Measurements from ENCODE around the gene HDAC4. TPM values are rescaled to one million over a fixed set of nuclear protein-coding genes. Genes with fewer than 3 reads are reported as not detected.

The HDAC4 gene
- total and polyA plus RNA-seq, 4 donors, result 2.9 to 37.2 (median 4.4) TPM

DNA sequence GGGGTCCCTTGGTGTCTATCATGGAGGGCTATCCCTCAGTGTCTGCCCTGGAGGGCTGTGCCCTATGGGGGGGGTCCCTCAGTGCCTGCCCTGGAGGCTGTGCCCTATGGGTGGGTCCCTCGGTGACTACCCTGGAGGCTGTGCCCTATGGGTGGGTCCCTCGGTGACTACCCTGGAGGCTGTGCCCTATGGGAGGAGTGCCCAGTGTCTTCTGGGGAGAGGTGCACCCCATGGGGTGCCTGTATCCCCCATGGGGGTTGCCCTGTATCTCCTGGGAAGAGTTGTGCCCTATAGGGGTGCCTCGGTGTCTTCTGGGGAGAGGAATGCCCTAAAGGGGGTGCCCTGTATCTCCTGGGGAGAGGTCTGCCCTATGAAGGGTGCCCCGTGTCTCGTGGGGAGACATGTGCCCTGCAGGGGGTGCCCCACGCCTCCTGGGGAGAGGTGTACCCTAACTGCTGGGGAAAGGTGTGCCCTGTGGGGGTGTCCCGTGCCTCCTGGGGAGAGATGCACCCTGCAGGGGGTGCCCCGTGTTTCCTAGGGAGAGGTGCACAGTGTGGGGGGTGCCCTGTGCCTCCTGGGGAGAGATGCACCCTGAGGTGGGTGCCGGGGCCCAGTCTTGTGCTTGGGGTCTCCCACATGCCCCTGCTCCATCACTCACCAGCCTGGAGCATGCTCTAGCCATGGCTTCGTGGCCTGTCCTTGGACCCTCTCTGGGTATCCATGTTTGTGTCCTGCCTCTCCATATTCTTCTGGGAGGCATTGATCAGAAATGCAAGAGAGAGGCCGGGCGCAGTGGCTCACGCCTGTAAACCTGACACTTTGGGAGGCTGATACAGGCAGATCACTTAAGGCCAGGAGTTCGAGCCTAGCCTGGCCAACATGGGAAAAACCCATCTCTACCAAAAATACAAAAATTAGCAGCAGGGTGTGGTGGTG, 215.6 kb downstream of the HDAC4 start:
- peaks cover 0 to 5% (median 0%) of the 10 kb centered on the region in 4 donors for H3K9me3 ChIP-seq (ENCODE audit: control insufficient read depth in 4 of 4, low read length in 3 of 4)
- no peak overlapping the region for H3K9ac ChIP-seq (ENCODE audit: low read depth in 1 of 2, low read length in 2 of 2)
- 96% methylated on average over 14 of the region's 14 CpGs for WGBS
- no peak overlapping the region for H3K4me3 ChIP-seq (ENCODE audit: low read depth in 1 of 3, low read length in 3 of 3)
- H3K27ac ChIP-seq (ENCODE audit: low read depth in 1 of 2, low read length in 2 of 2), result no peak overlapping the region
- H3K27me3 ChIP-seq (ENCODE audit: control insufficient read depth in 4 of 4, insufficient read depth in 4 of 4, low read length in 3 of 4), result no peaks in the 10 kb centered on the region
- no peaks in the 10 kb centered on the region for H3K4me1 ChIP-seq (ENCODE audit: control insufficient read depth in 4 of 4, insufficient read depth in 4 of 4, low read length in 3 of 4)
- TF ChIP-seq HNF4G (IDR thresholded peaks at IDR 0.05) (no peak), TAF1 (conservative IDR thresholded peaks at IDR 0.05) (no peak), FOXA1 (IDR thresholded peaks at IDR 0.05) (no peak), YY1 (IDR thresholded peaks at IDR 0.05) (no peak), NR2F2 (IDR thresholded peaks at IDR 0.05) (no peak), FOXA2 (IDR thresholded peaks at IDR 0.05) (no peak), SP1 (IDR thresholded peaks at IDR 0.05) (no peak), EGR1 (IDR thresholded peaks at IDR 0.05; ENCODE audit: low read depth in 2 of 2) (no peak), RXRA (IDR thresholded peaks at IDR 0.05) (no peak), RAD21 (IDR thresholded peaks at IDR 0.05) (no peak), JUND (IDR thresholded peaks at IDR 0.05) (no peak), HNF4A (conservative IDR thresholded peaks at IDR 0.05) (no peak), GABPA (IDR thresholded peaks at IDR 0.05 in 1 of 2, conservative IDR thresholded peaks at IDR 0.05 in 1 of 2) (no peak)
- TF ChIP-seq, protein P1, sequence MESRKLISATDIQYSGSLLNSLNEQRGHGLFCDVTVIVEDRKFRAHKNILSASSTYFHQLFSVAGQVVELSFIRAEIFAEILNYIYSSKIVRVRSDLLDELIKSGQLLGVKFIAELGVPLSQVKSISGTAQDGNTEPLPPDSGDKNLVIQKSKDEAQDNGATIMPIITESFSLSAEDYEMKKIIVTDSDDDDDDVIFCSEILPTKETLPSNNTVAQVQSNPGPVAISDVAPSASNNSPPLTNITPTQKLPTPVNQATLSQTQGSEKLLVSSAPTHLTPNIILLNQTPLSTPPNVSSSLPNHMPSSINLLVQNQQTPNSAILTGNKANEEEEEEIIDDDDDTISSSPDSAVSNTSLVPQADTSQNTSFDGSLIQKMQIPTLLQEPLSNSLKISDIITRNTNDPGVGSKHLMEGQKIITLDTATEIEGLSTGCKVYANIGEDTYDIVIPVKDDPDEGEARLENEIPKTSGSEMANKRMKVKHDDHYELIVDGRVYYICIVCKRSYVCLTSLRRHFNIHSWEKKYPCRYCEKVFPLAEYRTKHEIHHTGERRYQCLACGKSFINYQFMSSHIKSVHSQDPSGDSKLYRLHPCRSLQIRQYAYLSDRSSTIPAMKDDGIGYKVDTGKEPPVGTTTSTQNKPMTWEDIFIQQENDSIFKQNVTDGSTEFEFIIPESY (IDR thresholded peaks at IDR 0.05), result no peak
- TF ChIP-seq, protein P2, sequence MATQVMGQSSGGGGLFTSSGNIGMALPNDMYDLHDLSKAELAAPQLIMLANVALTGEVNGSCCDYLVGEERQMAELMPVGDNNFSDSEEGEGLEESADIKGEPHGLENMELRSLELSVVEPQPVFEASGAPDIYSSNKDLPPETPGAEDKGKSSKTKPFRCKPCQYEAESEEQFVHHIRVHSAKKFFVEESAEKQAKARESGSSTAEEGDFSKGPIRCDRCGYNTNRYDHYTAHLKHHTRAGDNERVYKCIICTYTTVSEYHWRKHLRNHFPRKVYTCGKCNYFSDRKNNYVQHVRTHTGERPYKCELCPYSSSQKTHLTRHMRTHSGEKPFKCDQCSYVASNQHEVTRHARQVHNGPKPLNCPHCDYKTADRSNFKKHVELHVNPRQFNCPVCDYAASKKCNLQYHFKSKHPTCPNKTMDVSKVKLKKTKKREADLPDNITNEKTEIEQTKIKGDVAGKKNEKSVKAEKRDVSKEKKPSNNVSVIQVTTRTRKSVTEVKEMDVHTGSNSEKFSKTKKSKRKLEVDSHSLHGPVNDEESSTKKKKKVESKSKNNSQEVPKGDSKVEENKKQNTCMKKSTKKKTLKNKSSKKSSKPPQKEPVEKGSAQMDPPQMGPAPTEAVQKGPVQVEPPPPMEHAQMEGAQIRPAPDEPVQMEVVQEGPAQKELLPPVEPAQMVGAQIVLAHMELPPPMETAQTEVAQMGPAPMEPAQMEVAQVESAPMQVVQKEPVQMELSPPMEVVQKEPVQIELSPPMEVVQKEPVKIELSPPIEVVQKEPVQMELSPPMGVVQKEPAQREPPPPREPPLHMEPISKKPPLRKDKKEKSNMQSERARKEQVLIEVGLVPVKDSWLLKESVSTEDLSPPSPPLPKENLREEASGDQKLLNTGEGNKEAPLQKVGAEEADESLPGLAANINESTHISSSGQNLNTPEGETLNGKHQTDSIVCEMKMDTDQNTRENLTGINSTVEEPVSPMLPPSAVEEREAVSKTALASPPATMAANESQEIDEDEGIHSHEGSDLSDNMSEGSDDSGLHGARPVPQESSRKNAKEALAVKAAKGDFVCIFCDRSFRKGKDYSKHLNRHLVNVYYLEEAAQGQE (IDR thresholded peaks at IDR 0.05), result no peak
- TF ChIP-seq, protein P3, sequence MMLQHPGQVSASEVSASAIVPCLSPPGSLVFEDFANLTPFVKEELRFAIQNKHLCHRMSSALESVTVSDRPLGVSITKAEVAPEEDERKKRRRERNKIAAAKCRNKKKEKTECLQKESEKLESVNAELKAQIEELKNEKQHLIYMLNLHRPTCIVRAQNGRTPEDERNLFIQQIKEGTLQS (IDR thresholded peaks at IDR 0.05), result no peak
- TF ChIP-seq, protein P4, sequence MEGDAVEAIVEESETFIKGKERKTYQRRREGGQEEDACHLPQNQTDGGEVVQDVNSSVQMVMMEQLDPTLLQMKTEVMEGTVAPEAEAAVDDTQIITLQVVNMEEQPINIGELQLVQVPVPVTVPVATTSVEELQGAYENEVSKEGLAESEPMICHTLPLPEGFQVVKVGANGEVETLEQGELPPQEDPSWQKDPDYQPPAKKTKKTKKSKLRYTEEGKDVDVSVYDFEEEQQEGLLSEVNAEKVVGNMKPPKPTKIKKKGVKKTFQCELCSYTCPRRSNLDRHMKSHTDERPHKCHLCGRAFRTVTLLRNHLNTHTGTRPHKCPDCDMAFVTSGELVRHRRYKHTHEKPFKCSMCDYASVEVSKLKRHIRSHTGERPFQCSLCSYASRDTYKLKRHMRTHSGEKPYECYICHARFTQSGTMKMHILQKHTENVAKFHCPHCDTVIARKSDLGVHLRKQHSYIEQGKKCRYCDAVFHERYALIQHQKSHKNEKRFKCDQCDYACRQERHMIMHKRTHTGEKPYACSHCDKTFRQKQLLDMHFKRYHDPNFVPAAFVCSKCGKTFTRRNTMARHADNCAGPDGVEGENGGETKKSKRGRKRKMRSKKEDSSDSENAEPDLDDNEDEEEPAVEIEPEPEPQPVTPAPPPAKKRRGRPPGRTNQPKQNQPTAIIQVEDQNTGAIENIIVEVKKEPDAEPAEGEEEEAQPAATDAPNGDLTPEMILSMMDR (IDR thresholded peaks at IDR 0.05; ENCODE audit: low read depth, low read length, missing input control), result no peak
- TF ChIP-seq, protein P5, sequence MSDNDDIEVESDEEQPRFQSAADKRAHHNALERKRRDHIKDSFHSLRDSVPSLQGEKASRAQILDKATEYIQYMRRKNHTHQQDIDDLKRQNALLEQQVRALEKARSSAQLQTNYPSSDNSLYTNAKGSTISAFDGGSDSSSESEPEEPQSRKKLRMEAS (IDR thresholded peaks at IDR 0.05), result no peak
- peaks cover 2 to 32% (median 15%) of the 10 kb centered on the region in 4 donors for H3K36me3 ChIP-seq (ENCODE audit: control insufficient read depth in 4 of 4, insufficient read depth in 3 of 4, low read depth in 1 of 4, low read length in 3 of 4)
- DNase-seq (ENCODE audit: low spot score), result no peak
